Astrocyte (in vitro differentiated cells and primary cell): ENCODE data around the gene MICAL3. TPM values are rescaled to one million over a fixed set of nuclear protein-coding genes. Genes with fewer than 3 reads are reported as not detected.

Experiments used
- DNase-seq: peaks from one replicate; pipeline ENCODE4 v3.0.0-alpha.2; 2010; ENCODE audit warnings: low read depth
- FAIRE-seq: peaks from 2 replicates; lab custom pipeline; 2011; peaks lifted over from hg19 to GRCh38; lab: Jason Lieb, UNC
- H2AFZ ChIP-seq: 2 replicates; pipeline ENCODE4 v1.6.0; 2012; ENCODE audit warnings: low read depth, low read length, inconsistent platforms
- H3K27ac ChIP-seq: 2 replicates; pipeline ENCODE4 v1.5.1; 2011; ENCODE audit warnings: low read depth, low read length, inconsistent platforms
- H3K27me3 ChIP-seq: 2 replicates; pipeline ENCODE4 v1.6.0; 2011; ENCODE audit warnings: low read length, inconsistent platforms; ENCODE audit not compliant: insufficient read depth
- H3K36me3 ChIP-seq: 2 replicates; pipeline ENCODE4 v1.5.1; 2011; ENCODE audit warnings: low read length, inconsistent platforms; ENCODE audit not compliant: insufficient read depth
- H3K4me1 ChIP-seq: 2 replicates; pipeline ENCODE4 v1.5.1; 2011; ENCODE audit warnings: low read length, inconsistent platforms; ENCODE audit not compliant: insufficient read depth
- H3K4me2 ChIP-seq: 2 replicates; pipeline ENCODE4 v1.6.0; 2012; ENCODE audit warnings: low read length, inconsistent platforms
- H3K4me3 ChIP-seq: 2 replicates; pipeline ENCODE4 v1.5.1; 2011; ENCODE audit warnings: low read depth, mild to moderate bottlenecking, low read length, inconsistent platforms; ENCODE audit not compliant: insufficient read depth
- H3K79me2 ChIP-seq: 2 replicates; pipeline ENCODE4 v1.6.0; 2012; ENCODE audit warnings: mild to moderate bottlenecking, low read length, inconsistent platforms; ENCODE audit not compliant: insufficient read depth
- H3K9ac ChIP-seq: 2 replicates; pipeline ENCODE4 v1.6.0; 2012; ENCODE audit warnings: mild to moderate bottlenecking, low read length, inconsistent platforms
- H3K9me3 ChIP-seq: 2 replicates; pipeline ENCODE4 v1.5.1; 2012; ENCODE audit warnings: low read depth, mild to moderate bottlenecking, low read length, inconsistent platforms; ENCODE audit not compliant: insufficient read depth
- H4K20me1 ChIP-seq: 2 replicates; pipeline ENCODE4 v1.6.0; 2012; ENCODE audit warnings: low read length, inconsistent platforms; ENCODE audit not compliant: insufficient read depth
- H3K27ac Mint-ChIP-seq: one replicate; pipeline ENCODE4 v1.8.0; 2021; ENCODE audit warnings: mild to moderate bottlenecking, mixed read lengths; ENCODE audit not compliant: unreplicated experiment
- H3K27me3 Mint-ChIP-seq: one replicate; pipeline ENCODE4 v1.8.0; 2021; ENCODE audit warnings: low read depth, mixed read lengths; ENCODE audit not compliant: unreplicated experiment
- H3K36me3 Mint-ChIP-seq: one replicate; pipeline ENCODE4 v1.8.0; 2021; ENCODE audit warnings: low read depth, mixed read lengths; ENCODE audit not compliant: unreplicated experiment
- H3K4me1 Mint-ChIP-seq: one replicate; pipeline ENCODE4 v1.8.0; 2021; ENCODE audit warnings: low read depth, mixed read lengths; ENCODE audit not compliant: unreplicated experiment
- H3K4me3 Mint-ChIP-seq: one replicate; pipeline ENCODE4 v1.8.0; 2021; ENCODE audit warnings: mild to moderate bottlenecking, moderate library complexity, mixed read lengths; ENCODE audit not compliant: unreplicated experiment
- H3K9me3 Mint-ChIP-seq: one replicate; pipeline ENCODE4 v1.8.0; 2021; ENCODE audit warnings: mild to moderate bottlenecking, mixed read lengths; ENCODE audit not compliant: unreplicated experiment
- CTCF ChIP-seq: IDR thresholded peaks from 2 replicates; pipeline ENCODE4 v1.5.1; 2011; ENCODE audit warnings: low read depth, mild to moderate bottlenecking, inconsistent platforms, low read length, moderate library complexity; ENCODE audit not compliant: insufficient read depth
- EZH2 ChIP-seq: IDR thresholded peaks from 2 replicates; pipeline ENCODE4 v1.6.1; 2012; ENCODE audit warnings: mild to moderate bottlenecking, low read length, inconsistent platforms; ENCODE audit not compliant: insufficient read depth
- total RNA-seq: library from RNA; stranded (reverse); gene quantifications from 2 replicates; pipeline ENCODE4 v1.2.1, GENCODE V29; 2021

MICAL3 gene
- total RNA-seq, 1 donor from 2014 or later: 113 TPM

DNA sequence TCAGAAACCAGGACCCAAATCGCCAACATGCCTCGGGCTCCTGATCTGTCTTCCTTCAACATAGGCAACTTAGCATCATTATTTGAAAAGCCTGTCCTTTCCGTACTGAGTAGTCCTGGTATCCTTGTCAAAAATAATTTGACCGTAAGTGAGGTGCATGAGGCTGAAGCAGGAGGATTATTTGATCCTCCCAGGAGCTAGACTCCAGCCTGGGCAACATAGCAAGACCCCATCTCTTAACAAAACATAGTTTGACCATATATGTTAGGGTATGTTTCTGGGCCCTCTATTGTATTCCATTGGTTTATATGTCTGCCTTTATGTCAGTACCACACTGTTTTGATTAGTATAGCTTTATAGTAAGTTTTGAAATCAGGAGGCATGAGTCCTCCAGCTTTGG is 112.5 kb downstream of the MICAL3 start:
- H3K79me2 ChIP-seq: peaks cover 85% of the 10 kb centered on the region
- H4K20me1 ChIP-seq: peaks cover 89% of the 10 kb centered on the region
- no peaks in the 10 kb centered on the region for H3K27me3 ChIP-seq
- DNase-seq (no peak), FAIRE-seq (no peak)
- peak overlapping the region; percentile 96 for H3K27ac Mint-ChIP-seq
- H3K9me3 Mint-ChIP-seq: no peaks in the 10 kb centered on the region
- no peaks in the 10 kb centered on the region for H3K27me3 Mint-ChIP-seq
- TF ChIP-seq CTCF (no peak), EZH2 (no peak)
- no peaks in the 10 kb centered on the region for H3K9me3 ChIP-seq
- H3K36me3 Mint-ChIP-seq: peaks cover 10% of the 10 kb centered on the region
- no peak overlapping the region for H3K9ac ChIP-seq
- H3K4me1 Mint-ChIP-seq: peaks cover 42% of the 10 kb centered on the region
- H3K27ac ChIP-seq: no peak overlapping the region
- H3K36me3 ChIP-seq: no peaks in the 10 kb centered on the region
- no peak overlapping the region for H3K4me3 Mint-ChIP-seq
- H3K4me2 ChIP-seq: no peak overlapping the region
- H2AFZ ChIP-seq: no peak overlapping the region
- H3K4me3 ChIP-seq: no peak overlapping the region
- H3K4me1 ChIP-seq: peaks cover 26% of the 10 kb centered on the region

DNA sequence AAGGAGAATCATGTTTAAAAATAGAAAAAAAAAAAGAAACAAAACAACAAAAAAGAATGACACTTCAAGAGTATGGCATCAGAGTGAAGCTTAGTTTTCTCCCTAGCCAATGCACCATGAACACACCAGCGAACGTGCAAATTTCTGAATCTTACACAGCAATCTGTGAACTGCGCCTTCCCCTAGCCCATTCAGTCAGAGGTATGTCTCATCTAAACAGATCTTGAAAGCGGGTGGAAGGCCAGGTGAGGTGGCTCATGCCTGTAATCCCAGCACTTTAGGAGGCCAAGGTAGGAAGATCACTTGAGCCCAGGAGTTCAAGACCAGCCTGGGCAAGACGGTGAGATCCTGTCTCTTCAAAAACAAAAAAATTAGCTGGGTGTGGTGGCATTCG is 113.1 kb downstream of the MICAL3 start:
- Histone ChIP-seq H3K27ac (peak overlapping the region; percentile 80), H3K4me1 (peaks cover 26% of the 10 kb centered on the region), H2AFZ (no peak overlapping the region), H4K20me1 (peaks cover 89% of the 10 kb centered on the region), H3K9me3 (no peaks in the 10 kb centered on the region), H3K27me3 (no peaks in the 10 kb centered on the region), H3K4me3 (no peak overlapping the region), H3K79me2 (peaks cover 85% of the 10 kb centered on the region), H3K9ac (peak overlapping the region; percentile 66), H3K36me3 (peaks cover 3% of the 10 kb centered on the region), H3K4me2 (peak overlapping the region; percentile 75)
- TF ChIP-seq CTCF (no peak), EZH2 (no peak)
- FAIRE-seq (no peak), DNase-seq (no peak)
- peak overlapping the region; percentile 51 for H3K4me3 Mint-ChIP-seq
- H3K4me1 Mint-ChIP-seq: peaks cover 42% of the 10 kb centered on the region
- H3K27me3 Mint-ChIP-seq: no peaks in the 10 kb centered on the region
- peak overlapping the region; percentile 96 for H3K27ac Mint-ChIP-seq
- peaks cover 13% of the 10 kb centered on the region for H3K36me3 Mint-ChIP-seq
- no peaks in the 10 kb centered on the region for H3K9me3 Mint-ChIP-seq

- no peaks in the 10 kb centered on the region for H3K9me3 Mint-ChIP-seq
- peaks cover 16% of the 10 kb centered on the region for H3K36me3 Mint-ChIP-seq
- peak overlapping the region; percentile 96 for H3K27ac Mint-ChIP-seq
- Histone ChIP-seq H3K9ac (peak overlapping the region; percentile 66), H3K9me3 (no peaks in the 10 kb centered on the region), H3K4me3 (no peak overlapping the region), H3K4me2 (peak overlapping the region; percentile 75), H3K27me3 (no peaks in the 10 kb centered on the region), H3K79me2 (peaks cover 85% of the 10 kb centered on the region), H4K20me1 (peaks cover 88% of the 10 kb centered on the region), H3K36me3 (peaks cover 8% of the 10 kb centered on the region), H3K27ac (peak overlapping the region; percentile 80), H2AFZ (no peak overlapping the region), H3K4me1 (peaks cover 26% of the 10 kb centered on the region)
- DNase-seq (peak; percentile 85), FAIRE-seq (peak; percentile 43)
- H3K27me3 Mint-ChIP-seq: no peaks in the 10 kb centered on the region
- TF ChIP-seq EZH2 (no peak), CTCF (no peak)
- H3K4me3 Mint-ChIP-seq: peak overlapping the region; percentile 54
- peaks cover 42% of the 10 kb centered on the region for H3K4me1 Mint-ChIP-seq
Observed at GRCh38 chr22:17910561-17911311, 113.6 kb downstream of the MICAL3 start.
